ENCODE measurements around the gene IL17B.

IL17B gene

GRCh38 chr5:149376104-149376503, 3.0 kb downstream of the IL17B start:
- Histone ChIP-seq H3K27ac (ENCODE audit: insufficient read depth in 1 of 2, low read depth in 1 of 2, low read length in 2 of 2, poor library complexity in 1 of 2, severe bottlenecking in 2 of 2) (no peak overlapping the region), H3K4me3 (ENCODE audit: control insufficient read depth in 1 of 7, extremely low read depth in 1 of 7, insufficient read depth in 4 of 7, low read depth in 2 of 7, low read length in 6 of 7) (no peak overlapping the region), H3K4me1 (ENCODE audit: control extremely low read depth in 1 of 4, control insufficient read depth in 4 of 4, insufficient read depth in 4 of 4, low read length in 3 of 4) (no peaks in the 10 kb centered on the region), H3K36me3 (ENCODE audit: control insufficient read depth in 4 of 4, insufficient read depth in 4 of 4, low read length in 3 of 4) (no peaks in the 10 kb centered on the region), H3K27me3 (replicated peaks in 2 of 5; ENCODE audit: control insufficient read depth in 4 of 5, insufficient read depth in 5 of 5, low read length in 4 of 5) (no peaks in the 10 kb centered on the region), H3K9me3 (ENCODE audit: control extremely low read depth in 1 of 5, control insufficient read depth in 4 of 5, insufficient read depth in 2 of 5, low read depth in 1 of 5, low read length in 4 of 5) (no peaks in the 10 kb centered on the region)
- WGBS (ENCODE audit: insufficient coverage): 98% methylated on average over 12 of the region's 12 CpGs
- ChIA-PET POLR2A (no interaction called here), CTCF (interaction anchor here (0.6 to 22.5 kb wide), 15 partner anchors 6 to 186 kb away, joined by 3 to 209 read pairs (median 4); partner anchors contain the start of genes IL17B and PCYOX1L)
- no peak for DNase-seq

- POLR2A ChIA-PET: interaction anchor here (0.6 kb wide), 1 partner anchor 348 kb away, joined by 4 read pairs; no protein-coding TSS in a partner anchor
- 100% methylated on average over 3 of the region's 6 CpGs for WGBS (ENCODE audit: insufficient coverage)
Observed at GRCh38 chr5:149375434-149375833, 3.7 kb downstream of the IL17B start.

GRCh38 chr5:149374801-149375200, 4.3 kb downstream of the IL17B start:
- CTCF ChIA-PET: interaction anchor here (1.1 to 22.5 kb wide), 8 partner anchors 7 to 145 kb away, joined by 3 to 209 read pairs (median 6); partner anchors contain the start of genes IL17B and PCYOX1L
- no peaks in the 10 kb centered on the region for H3K4me1 ChIP-seq (ENCODE audit: control extremely low read depth in 1 of 4, control insufficient read depth in 4 of 4, insufficient read depth in 4 of 4, low read length in 3 of 4)
- H3K27me3 ChIP-seq (replicated peaks in 2 of 5; ENCODE audit: control insufficient read depth in 4 of 5, insufficient read depth in 5 of 5, low read length in 4 of 5): no peaks in the 10 kb centered on the region
- POLR2A ChIA-PET: interaction anchor here (0.6 kb wide), 1 partner anchor 349 kb away, joined by 4 read pairs; no protein-coding TSS in a partner anchor
- no peak overlapping the region for H3K4me3 ChIP-seq (ENCODE audit: control insufficient read depth in 1 of 7, extremely low read depth in 1 of 7, insufficient read depth in 4 of 7, low read depth in 2 of 7, low read length in 6 of 7)
- WGBS (ENCODE audit: insufficient coverage): 100% methylated on average over 2 of the region's 3 CpGs
- no peaks in the 10 kb centered on the region for H3K9me3 ChIP-seq (ENCODE audit: control extremely low read depth in 1 of 5, control insufficient read depth in 4 of 5, insufficient read depth in 2 of 5, low read depth in 1 of 5, low read length in 4 of 5)
- no peak overlapping the region for H3K27ac ChIP-seq (ENCODE audit: insufficient read depth in 1 of 2, low read depth in 1 of 2, low read length in 2 of 2, poor library complexity in 1 of 2, severe bottlenecking in 2 of 2)
- H3K36me3 ChIP-seq (ENCODE audit: control insufficient read depth in 4 of 4, insufficient read depth in 4 of 4, low read length in 3 of 4): no peaks in the 10 kb centered on the region
- no peak for DNase-seq

More at GRCh38 chr5:149375434-149375833, 3.7 kb downstream of the IL17B start:
- DNase-seq: no peak
- CTCF ChIA-PET: interaction anchor here (0.6 to 22.5 kb wide), 10 partner anchors 6 to 144 kb away, joined by 3 to 209 read pairs (median 5); partner anchors contain the start of genes IL17B and PCYOX1L
- no peaks in the 10 kb centered on the region for H3K27me3 ChIP-seq (replicated peaks in 2 of 5; ENCODE audit: control insufficient read depth in 4 of 5, insufficient read depth in 5 of 5, low read length in 4 of 5)
- no peaks in the 10 kb centered on the region for H3K4me1 ChIP-seq (ENCODE audit: control extremely low read depth in 1 of 4, control insufficient read depth in 4 of 4, insufficient read depth in 4 of 4, low read length in 3 of 4)
- no peak overlapping the region for H3K27ac ChIP-seq (ENCODE audit: insufficient read depth in 1 of 2, low read depth in 1 of 2, low read length in 2 of 2, poor library complexity in 1 of 2, severe bottlenecking in 2 of 2)
- H3K4me3 ChIP-seq (ENCODE audit: control insufficient read depth in 1 of 7, extremely low read depth in 1 of 7, insufficient read depth in 4 of 7, low read depth in 2 of 7, low read length in 6 of 7): no peak overlapping the region
- no peaks in the 10 kb centered on the region for H3K36me3 ChIP-seq (ENCODE audit: control insufficient read depth in 4 of 4, insufficient read depth in 4 of 4, low read length in 3 of 4)
- no peaks in the 10 kb centered on the region for H3K9me3 ChIP-seq (ENCODE audit: control extremely low read depth in 1 of 5, control insufficient read depth in 4 of 5, insufficient read depth in 2 of 5, low read depth in 1 of 5, low read length in 4 of 5)

- Histone ChIP-seq H3K36me3 (ENCODE audit: control insufficient read depth in 4 of 4, insufficient read depth in 4 of 4, low read length in 3 of 4) (no peaks in the 10 kb centered on the region), H3K4me1 (ENCODE audit: control extremely low read depth in 1 of 4, control insufficient read depth in 4 of 4, insufficient read depth in 4 of 4, low read length in 3 of 4) (no peaks in the 10 kb centered on the region), H3K9me3 (ENCODE audit: control extremely low read depth in 1 of 5, control insufficient read depth in 4 of 5, insufficient read depth in 2 of 5, low read depth in 1 of 5, low read length in 4 of 5) (no peaks in the 10 kb centered on the region), H3K27ac (ENCODE audit: insufficient read depth in 1 of 2, low read depth in 1 of 2, low read length in 2 of 2, poor library complexity in 1 of 2, severe bottlenecking in 2 of 2) (no peak overlapping the region), H3K27me3 (replicated peaks in 2 of 5; ENCODE audit: control insufficient read depth in 4 of 5, insufficient read depth in 5 of 5, low read length in 4 of 5) (no peaks in the 10 kb centered on the region), H3K4me3 (ENCODE audit: control insufficient read depth in 1 of 7, extremely low read depth in 1 of 7, insufficient read depth in 4 of 7, low read depth in 2 of 7, low read length in 6 of 7) (no peak overlapping the region)
- ChIA-PET CTCF (interaction anchor here (1.6 to 22.5 kb wide), 6 partner anchors 7 to 60 kb away, joined by 4 to 209 read pairs (median 69); partner anchors contain the start of genes IL17B and PCYOX1L), POLR2A (no interaction called here)
- no peak for DNase-seq
- 97% methylated on average over 12 of the region's 20 CpGs for WGBS (ENCODE audit: insufficient coverage)
Observed at GRCh38 chr5:149374303-149374702, 4.8 kb downstream of the IL17B start.

GRCh38 chr5:149372932-149373331, 6.2 kb downstream of the IL17B start:
- POLR2A ChIA-PET: no interaction called here
- Histone ChIP-seq H3K36me3 (ENCODE audit: control insufficient read depth in 4 of 4, insufficient read depth in 4 of 4, low read length in 3 of 4) (peaks cover 0 to 4% (median 1%) of the 10 kb centered on the region in 4 experiments), H3K27me3 (replicated peaks in 2 of 5; ENCODE audit: control insufficient read depth in 4 of 5, insufficient read depth in 5 of 5, low read length in 4 of 5) (no peaks in the 10 kb centered on the region), H3K4me3 (ENCODE audit: control insufficient read depth in 1 of 7, extremely low read depth in 1 of 7, insufficient read depth in 4 of 7, low read depth in 2 of 7, low read length in 6 of 7) (no peak overlapping the region), H3K4me1 (ENCODE audit: control extremely low read depth in 1 of 4, control insufficient read depth in 4 of 4, insufficient read depth in 4 of 4, low read length in 3 of 4) (no peaks in the 10 kb centered on the region), H3K9me3 (ENCODE audit: control extremely low read depth in 1 of 5, control insufficient read depth in 4 of 5, insufficient read depth in 2 of 5, low read depth in 1 of 5, low read length in 4 of 5) (no peaks in the 10 kb centered on the region), H3K27ac (ENCODE audit: insufficient read depth in 1 of 2, low read depth in 1 of 2, low read length in 2 of 2, poor library complexity in 1 of 2, severe bottlenecking in 2 of 2) (no peak overlapping the region)
- DNase-seq: no peak
- 100% methylated on average over 3 of the region's 3 CpGs for WGBS (ENCODE audit: insufficient coverage)
- CTCF ChIA-PET: interaction anchor here (0.7 to 22.5 kb wide), 18 partner anchors 9 to 246 kb away, joined by 3 to 209 read pairs (median 8); partner anchors contain the start of genes GRPEL2, IL17B and PCYOX1L

GRCh38 chr5:149372076-149372795, 6.9 kb downstream of the IL17B start:
- H3K27me3 ChIP-seq (replicated peaks in 2 of 5; ENCODE audit: control insufficient read depth in 4 of 5, insufficient read depth in 5 of 5, low read length in 4 of 5): no peaks in the 10 kb centered on the region
- WGBS (ENCODE audit: insufficient coverage): 100% methylated on average over 1 of the region's 4 CpGs
- peaks cover 0 to 6% (median 0%) of the 10 kb centered on the region in 4 experiments for H3K4me1 ChIP-seq (ENCODE audit: control extremely low read depth in 1 of 4, control insufficient read depth in 4 of 4, insufficient read depth in 4 of 4, low read length in 3 of 4)
- no peak overlapping the region for H3K4me3 ChIP-seq (ENCODE audit: control insufficient read depth in 1 of 7, extremely low read depth in 1 of 7, insufficient read depth in 4 of 7, low read depth in 2 of 7, low read length in 6 of 7)
- peaks cover 0 to 4% (median 1%) of the 10 kb centered on the region in 4 experiments for H3K36me3 ChIP-seq (ENCODE audit: control insufficient read depth in 4 of 4, insufficient read depth in 4 of 4, low read length in 3 of 4)
- H3K27ac ChIP-seq (ENCODE audit: insufficient read depth in 1 of 2, low read depth in 1 of 2, low read length in 2 of 2, poor library complexity in 1 of 2, severe bottlenecking in 2 of 2): no peak overlapping the region
- no peak for DNase-seq
- no peaks in the 10 kb centered on the region for H3K9me3 ChIP-seq (ENCODE audit: control extremely low read depth in 1 of 5, control insufficient read depth in 4 of 5, insufficient read depth in 2 of 5, low read depth in 1 of 5, low read length in 4 of 5)
- ChIA-PET POLR2A (no interaction called here), CTCF (interaction anchor here (0.6 to 22.5 kb wide), 37 partner anchors 9 to 246 kb away, joined by 3 to 209 read pairs (median 4); partner anchors contain the start of genes ABLIM3, GRPEL2, IL17B and PCYOX1L)
